Liver (tissue), 9 donors: Measurements from ENCODE around the gene MED8. TPM values are rescaled to one million over a fixed set of nuclear protein-coding genes. Genes with fewer than 3 reads are reported as not detected.

ENCODE experiments used
- DNase-seq: peaks from one replicate; pipeline ENCODE4 v3.0.0-alpha.2; 2017; ENCODE audit warnings: low spot score
- H3K27ac ChIP-seq, 2 donors: one replicate each; pipeline ENCODE4 v1.7.0; 2013; ENCODE audit warnings: inconsistent platforms in 2 of 2, low read length in 2 of 2, control low read depth in 1 of 2, low read depth in 1 of 2, mild to moderate bottlenecking in 1 of 2
- H3K27me3 ChIP-seq, 4 donors: one replicate each; pipeline versions ENCODE4 v1.6.1 to v1.7.0; 2013; ENCODE audit warnings: low read length in 3 of 4, inconsistent platforms in 1 of 4, mild to moderate bottlenecking in 1 of 4, moderate library complexity in 1 of 4; ENCODE audit not compliant: control insufficient read depth in 4 of 4, insufficient read depth in 4 of 4
- H3K36me3 ChIP-seq, 4 donors: one replicate each; pipeline versions ENCODE4 v1.6.1 to v1.7.0; 2013; ENCODE audit warnings: low read length in 3 of 4, mild to moderate bottlenecking in 3 of 4, low read depth in 1 of 4, moderate library complexity in 1 of 4; ENCODE audit not compliant: control insufficient read depth in 4 of 4, insufficient read depth in 3 of 4
- H3K4me1 ChIP-seq, 4 donors: one replicate each; pipeline versions ENCODE4 v1.6.1 to v1.7.0; 2013; ENCODE audit warnings: low read length in 3 of 4, mild to moderate bottlenecking in 3 of 4, moderate library complexity in 1 of 4; ENCODE audit not compliant: control insufficient read depth in 4 of 4, insufficient read depth in 4 of 4
- H3K4me3 ChIP-seq, 3 donors: one replicate each; pipeline versions ENCODE4 v1.6.1 to v1.7.0; 2013; ENCODE audit warnings: low read length in 3 of 3, control low read depth in 1 of 3, low read depth in 1 of 3, mild to moderate bottlenecking in 1 of 3
- H3K9ac ChIP-seq, 2 donors: one replicate each; pipeline ENCODE4 v1.7.0; 2013; ENCODE audit warnings: low read length in 2 of 2, mild to moderate bottlenecking in 2 of 2, moderate library complexity in 2 of 2, control low read depth in 1 of 2, low read depth in 1 of 2
- H3K9me3 ChIP-seq, 4 donors: one replicate each; pipeline versions ENCODE4 v1.6.1 to v1.7.0; 2013; ENCODE audit warnings: low read length in 3 of 4; ENCODE audit not compliant: control insufficient read depth in 4 of 4
- ATF3 ChIP-seq: IDR thresholded peaks from 2 replicates; pipeline ENCODE4 v1.6.1; 2016; ENCODE audit warnings: antibody characterized with exemption
- FOXA1 ChIP-seq: IDR thresholded peaks from 2 replicates; pipeline ENCODE4 v1.6.1; 2016; ENCODE audit warnings: antibody characterized with exemption
- GABPA ChIP-seq, 2 donors: IDR thresholded peaks in 1 of 2; conservative IDR thresholded peaks in 1 of 2; 2 replicates each; pipeline ENCODE4 v1.6.1; 2016; ENCODE audit warnings: antibody characterized with exemption in 2 of 2, mild to moderate bottlenecking in 1 of 2, moderate library complexity in 1 of 2
- JUND ChIP-seq, 2 donors: IDR thresholded peaks; 2 replicates each; pipeline ENCODE4 v1.6.1; 2016; ENCODE audit warnings: antibody characterized with exemption in 2 of 2
- MAX ChIP-seq: IDR thresholded peaks from 2 replicates; pipeline ENCODE4 v1.6.1; 2016; ENCODE audit warnings: antibody characterized with exemption
- NR2F2 ChIP-seq: IDR thresholded peaks from 2 replicates; pipeline ENCODE4 v1.6.1; 2016; ENCODE audit warnings: antibody characterized with exemption
- RAD21 ChIP-seq, 2 donors: IDR thresholded peaks; 2 replicates each; pipeline ENCODE4 v1.6.1; 2016; ENCODE audit warnings: antibody characterized with exemption in 2 of 2, mild to moderate bottlenecking in 2 of 2
- REST ChIP-seq: IDR thresholded peaks from 2 replicates; pipeline ENCODE4 v1.6.1; 2016; ENCODE audit warnings: antibody characterized with exemption, mild to moderate bottlenecking
- RXRA ChIP-seq, 2 donors: IDR thresholded peaks; 2 replicates each; pipeline ENCODE4 v1.6.1; 2017 to 2018; ENCODE audit warnings: antibody characterized with exemption in 2 of 2, mild to moderate bottlenecking in 1 of 2
- WGBS: extraction: QIAGEN DNeasy Blood & Tissue Kit; methylation state at CpG from one replicate; pipeline ENCODE4 v1.1.7; 2013; 5-methylcytosine and 5-hydroxymethylcytosine counted together
- polyA plus RNA-seq, 2 donors: library from polyadenylated mRNA; stranded (reverse) in 1 of 2; unstranded in 1 of 2; fragments of 200-250 nt in 1 of 2; fragments of >200 nt in 1 of 2; fragmentation: Nextera tagmentation in 1 of 2; extraction: Ambion mirVana in 1 of 2; gene quantifications; one replicate each; pipeline versions ENCODE4 v1.2.1 to v1.2.3, GENCODE V29; 2013 to 2015
- total RNA-seq, 2 donors: library from RNA; depleted of rRNA; stranded (reverse); fragments of >200 nt; gene quantifications; one replicate each; pipeline ENCODE4 v1.2.3, GENCODE V29; 2014
- donor health status: healthy.
- donor health status: healthy.
- donor health status: healthy.
- donor health status: healthy.
- donor health status: healthy.

The MED8 gene
- total and polyA plus RNA-seq, 4 donors: 26.2 to 37.6 (median 29.1) TPM

- DNase-seq: no peak
- WGBS: 81% methylated on average over 7 of the region's 7 CpGs
- Histone ChIP-seq H3K4me1 (no peaks in the 10 kb centered on the region), H3K36me3 (no peaks in the 10 kb centered on the region), H3K27ac (no peak overlapping the region), H3K4me3 (no peak overlapping the region), H3K9me3 (no peaks in the 10 kb centered on the region), H3K27me3 (no peaks in the 10 kb centered on the region), H3K9ac (no peak overlapping the region)
- TF ChIP-seq ATF3 (no peak), MAX (no peak), NR2F2 (no peak), GABPA (IDR thresholded peaks at IDR 0.05 in 1 of 2, conservative IDR thresholded peaks at IDR 0.05 in 1 of 2) (no peak), RAD21 (IDR thresholded peaks at IDR 0.05) (peak; percentile 44 to 57), JUND (IDR thresholded peaks at IDR 0.05) (no peak), FOXA1 (no peak), REST (no peak), RXRA (IDR thresholded peaks at IDR 0.05) (no peak)
Measured at GRCh38 chr1:43334453-43335205, 55.0 kb downstream of the MED8 start.

Other genes with a start within 250 kb of the MED8 start
- 10 to 100 TPM; 25.6 to 38.5 TPM for gene EBNA1BP2, start 217.5 kb downstream of the MED8 start, total RNA-seq
- gene EBNA1BP2, start 217.5 kb downstream of the MED8 start, polyA plus RNA-seq: 10 to 100 TPM; 44.8 to 90.6 TPM
- under 1 TPM; under 0.01 to 0.19 TPM for gene CFAP57, start 217.5 kb downstream of the MED8 start, total RNA-seq
- gene CFAP57, start 217.5 kb downstream of the MED8 start, polyA plus RNA-seq: 10 to 100 TPM in 1 of 2 donors, under 1 TPM in 1; 0.01 to 14.5 TPM
- gene TMEM125, start 119.8 kb downstream of the MED8 start, total RNA-seq: 1 to 10 TPM in 1 of 2 donors, under 1 TPM in 1; 0.61 to 1.0 TPM
- gene TMEM125, start 119.8 kb downstream of the MED8 start, polyA plus RNA-seq: under 1 TPM; 0.21 to 0.76 TPM
- 1 to 10 TPM in 1 of 2 donors, under 1 TPM in 1; 0.75 to 5.0 TPM for gene C1orf210, start 104.2 kb downstream of the MED8 start, total RNA-seq
- 1 to 10 TPM in 1 of 2 donors, under 1 TPM in 1; 0.80 to 1.7 TPM for gene C1orf210, start 104.2 kb downstream of the MED8 start, polyA plus RNA-seq
- gene TIE1, start 88.8 kb downstream of the MED8 start, total RNA-seq: 10 to 100 TPM; 10.4 to 17.6 TPM
- gene TIE1, start 88.8 kb downstream of the MED8 start, polyA plus RNA-seq: 1 to 10 TPM; 3.6 to 7.3 TPM
- 1 to 10 TPM in 1 of 2 donors, not detected in 1; 1.0 TPM for gene MPL, start 52.0 kb downstream of the MED8 start, total RNA-seq
- gene MPL, start 52.0 kb downstream of the MED8 start, polyA plus RNA-seq: under 1 TPM in 1 of 2 donors, not detected in 1; 0.03 TPM
- gene CDC20, start 30.8 kb downstream of the MED8 start, total RNA-seq: 10 to 100 TPM in 1 of 2 donors, under 1 TPM in 1; 0.25 to 73.4 TPM
- 1 to 10 TPM; 2.0 to 4.9 TPM for gene CDC20, start 30.8 kb downstream of the MED8 start, polyA plus RNA-seq
- gene ELOVL1, start 21.8 kb downstream of the MED8 start, total RNA-seq: 10 to 100 TPM; 12.8 to 50.3 TPM
- 10 to 100 TPM; 25.2 to 45.4 TPM for gene ELOVL1, start 21.8 kb downstream of the MED8 start, polyA plus RNA-seq
- gene SZT2, start 99 bp upstream of the MED8 start, total RNA-seq: 10 to 100 TPM; 18.4 to 31.0 TPM
- gene SZT2, start 99 bp upstream of the MED8 start, polyA plus RNA-seq: 1 to 10 TPM; 4.8 to 5.4 TPM
- 10 to 100 TPM; 26.9 to 27.0 TPM for gene HYI, start 64.1 kb upstream of the MED8 start, total RNA-seq
- 10 to 100 TPM; 32.7 to 34.9 TPM for gene HYI, start 64.1 kb upstream of the MED8 start, polyA plus RNA-seq
- 100 to 1,000 TPM in 1 of 2 donors, 10 to 100 TPM in 1; 61.7 to 241 TPM for gene PTPRF, start 141.1 kb upstream of the MED8 start, total RNA-seq
- 100 to 1,000 TPM in 1 of 2 donors, 10 to 100 TPM in 1; 41.2 to 110 TPM for gene PTPRF, start 141.1 kb upstream of the MED8 start, polyA plus RNA-seq